ENCODE data around the gene PIP4P1. TPM values are rescaled to one million over a fixed set of nuclear protein-coding genes. Genes with fewer than 3 reads are reported as not detected.

Gene PIP4P1
- total and polyA plus RNA-seq, 10 of the 15 experiments (the other 5 are each of a cell fraction or from before 2014, with no cell fraction given): 19.1 to 47.4 (median 39.7) TPM

DNA sequence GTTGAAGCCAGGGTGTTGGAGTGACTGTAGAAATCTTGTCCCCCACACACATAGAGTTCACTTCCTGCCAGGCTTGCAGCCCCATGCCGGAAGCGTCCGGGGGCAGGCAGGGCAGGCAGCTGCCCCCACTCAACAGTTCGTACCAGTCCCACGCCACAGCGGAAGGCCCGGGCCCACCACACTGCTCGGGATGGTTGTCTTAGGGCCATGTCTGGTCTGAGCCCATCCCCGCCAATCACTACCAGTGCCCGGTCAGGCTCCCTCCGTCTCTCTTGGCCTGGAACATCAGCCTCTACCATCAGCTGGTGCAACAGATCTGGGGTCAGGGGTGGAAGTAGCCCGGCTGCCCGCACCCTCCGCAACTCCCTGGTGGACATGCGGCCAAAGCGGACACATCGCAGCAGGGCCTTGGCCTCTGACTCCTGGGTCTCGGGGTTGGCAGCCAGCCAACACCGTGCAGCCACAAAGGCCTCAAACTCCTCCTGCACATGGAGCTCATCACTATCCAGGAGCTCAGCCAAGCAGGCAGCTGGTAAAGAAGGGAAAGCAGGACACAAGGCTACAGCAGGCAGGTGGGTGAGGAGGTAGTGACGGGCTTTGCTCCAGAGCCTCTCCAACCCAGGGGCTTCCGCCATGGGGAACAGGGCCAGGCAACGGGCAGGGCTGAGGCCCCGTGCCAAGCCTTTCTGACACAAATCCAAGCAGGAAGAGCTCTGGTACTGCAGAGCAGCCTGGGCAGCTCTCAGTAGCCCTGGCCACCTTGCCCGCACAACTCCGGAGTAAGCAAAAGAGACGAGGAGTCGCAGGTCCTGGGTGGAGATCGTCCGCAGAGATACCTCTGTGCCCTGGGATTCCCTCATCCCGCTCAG lies 31.2 kb downstream of the PIP4P1 start:
- Histone ChIP-seq H3K4me2 (ENCODE audit: control insufficient read depth, insufficient read depth) (no peak overlapping the region), H3K4me3 (no peak overlapping the region), H3K27ac (ENCODE audit: control insufficient read depth, insufficient read depth) (no peak overlapping the region), H3K36me3 (ENCODE audit: control insufficient read depth in 2 of 2, insufficient read depth in 2 of 2, low read length in 1 of 2) (no peaks in the 10 kb centered on the region), H3K4me1 (ENCODE audit: control insufficient read depth, insufficient read depth, low read length) (peaks cover 18% of the 10 kb centered on the region), H3K9me3 (replicated peaks; ENCODE audit: control insufficient read depth, insufficient read depth, low read length) (no peaks in the 10 kb centered on the region), H3K79me2 (ENCODE audit: control insufficient read depth, insufficient read depth, low read length) (no peaks in the 10 kb centered on the region), H3K9ac (ENCODE audit: control insufficient read depth, insufficient read depth, low read length) (no peak overlapping the region), H4K20me1 (ENCODE audit: control insufficient read depth, insufficient read depth) (no peaks in the 10 kb centered on the region), H3K27me3 (replicated peaks in 1 of 2; ENCODE audit: control insufficient read depth in 2 of 2, insufficient read depth in 2 of 2, low read length in 1 of 2) (no peaks in the 10 kb centered on the region), H2AFZ (ENCODE audit: control insufficient read depth, low read depth, low read length) (no peak overlapping the region)
- POLR2A ChIA-PET: interaction anchor here (0.6 kb wide), 1 partner anchor 376 kb away, joined by 3 read pairs; no protein-coding TSS in a partner anchor
- in situ Hi-C loops (cut with MboI): no loop called here
- CTCF ChIA-PET: interaction anchor here (8.6 kb wide), 1 partner anchor 15 kb away, joined by 70 read pairs; no protein-coding TSS in a partner anchor
- TF ChIP-seq YY1 (IDR thresholded peaks at IDR 0.05; ENCODE audit: low read depth, low read length): no peak
- TF ChIP-seq CHD1 (IDR thresholded peaks at IDR 0.05; ENCODE audit: low read depth, low read length): no peak
- no peak for TF ChIP-seq JUND (IDR thresholded peaks at IDR 0.05; ENCODE audit: low read depth, low read length)
- TF ChIP-seq FOS (IDR thresholded peaks at IDR 0.05; ENCODE audit: borderline replicate concordance, extremely low read depth, insufficient read length): no peak
- no peak for TF ChIP-seq RUNX3 (IDR thresholded peaks at IDR 0.05; ENCODE audit: low read length)
- no peak for TF ChIP-seq YBX1 (IDR thresholded peaks at IDR 0.05)
- FAIRE-seq (no peak), ATAC-seq (no peak), DNase-seq (ENCODE audit: low read depth, low spot score) (no peak)
- intact Hi-C loops (cut with micrococcal nuclease; ENCODE audit: unreplicated experiment): loop anchor here (2.0 kb wide), 1 partner anchor 25 kb away; the partner anchor contains the start of genes APEX1 and OSGEP
- RAD21 ChIA-PET (ENCODE audit: unreplicated experiment): interaction anchor here (1.9 kb wide), 1 partner anchor 15 kb away, joined by 5 read pairs; no protein-coding TSS in a partner anchor
- WGBS (ENCODE audit: insufficient coverage, insufficient replicate concordance, low lambda C conversion rate, missing lambda C conversion rate): 93% methylated on average over 30 of the region's 30 CpGs
- BruUV-seq (replicated peaks): no TSS peak
- SMC1A ChIA-PET (ENCODE audit: uncharacterized antibody, unreplicated experiment): interaction anchor here (1.5 kb wide), 1 partner anchor 32 kb away, joined by 5 read pairs; the partner anchor contains the start of gene PIP4P1
